Hepatocyte (in vitro differentiated cells): Measurements from ENCODE around the gene STK39.

ENCODE experiments used
- EZH2 ChIP-seq: fragments of 200-600 bp; sonication (generic); IDR thresholded peaks from 2 replicates; pipeline ENCODE4 v1.6.1; 2016; ENCODE audit warnings: antibody characterized with exemption, mild to moderate bottlenecking, borderline replicate concordance
- TF ChIP-seq, protein P1 (sequence below): fragments of 200-600 bp; sonication (generic); IDR thresholded peaks from 2 replicates; pipeline ENCODE4 v1.5.1; 2016; ENCODE audit warnings: antibody characterized with exemption, mild to moderate bottlenecking; ENCODE audit not compliant: poor library complexity

DNA sequence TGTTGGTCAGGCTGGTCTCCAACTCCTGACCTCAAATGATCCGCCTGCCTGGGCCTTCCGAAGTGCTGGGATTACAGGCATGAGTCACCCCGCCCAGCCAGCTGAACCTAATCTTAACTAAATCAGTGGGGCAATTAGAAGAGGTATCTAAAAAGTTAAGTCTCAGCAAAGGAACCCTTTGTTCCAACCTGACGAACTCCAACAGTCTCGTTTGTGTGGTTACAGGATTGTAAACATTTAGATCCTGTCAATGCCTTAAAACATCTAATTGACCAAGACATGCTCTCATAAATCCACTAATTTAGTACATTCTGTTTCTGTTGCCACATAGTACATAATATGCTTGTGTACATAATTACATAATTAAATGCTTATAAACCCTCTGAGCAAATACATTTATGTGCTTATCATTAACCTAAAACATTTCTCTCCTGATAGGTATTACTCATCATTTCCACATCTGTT lies 31.1 kb upstream of the STK39 start:
- no peak for TF ChIP-seq EZH2
- TF ChIP-seq, protein P1, sequence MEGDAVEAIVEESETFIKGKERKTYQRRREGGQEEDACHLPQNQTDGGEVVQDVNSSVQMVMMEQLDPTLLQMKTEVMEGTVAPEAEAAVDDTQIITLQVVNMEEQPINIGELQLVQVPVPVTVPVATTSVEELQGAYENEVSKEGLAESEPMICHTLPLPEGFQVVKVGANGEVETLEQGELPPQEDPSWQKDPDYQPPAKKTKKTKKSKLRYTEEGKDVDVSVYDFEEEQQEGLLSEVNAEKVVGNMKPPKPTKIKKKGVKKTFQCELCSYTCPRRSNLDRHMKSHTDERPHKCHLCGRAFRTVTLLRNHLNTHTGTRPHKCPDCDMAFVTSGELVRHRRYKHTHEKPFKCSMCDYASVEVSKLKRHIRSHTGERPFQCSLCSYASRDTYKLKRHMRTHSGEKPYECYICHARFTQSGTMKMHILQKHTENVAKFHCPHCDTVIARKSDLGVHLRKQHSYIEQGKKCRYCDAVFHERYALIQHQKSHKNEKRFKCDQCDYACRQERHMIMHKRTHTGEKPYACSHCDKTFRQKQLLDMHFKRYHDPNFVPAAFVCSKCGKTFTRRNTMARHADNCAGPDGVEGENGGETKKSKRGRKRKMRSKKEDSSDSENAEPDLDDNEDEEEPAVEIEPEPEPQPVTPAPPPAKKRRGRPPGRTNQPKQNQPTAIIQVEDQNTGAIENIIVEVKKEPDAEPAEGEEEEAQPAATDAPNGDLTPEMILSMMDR, result no peak
